ENCODE results near the gene PARD6B. TPM values are rescaled to one million over a fixed set of nuclear protein-coding genes. Genes with fewer than 3 reads are reported as not detected.

Gene PARD6B
- total and polyA plus RNA-seq, 2 donors (not counting 1 experiment from before 2014, with no cell fraction given): 0.91 to 6.0 TPM

DNA sequence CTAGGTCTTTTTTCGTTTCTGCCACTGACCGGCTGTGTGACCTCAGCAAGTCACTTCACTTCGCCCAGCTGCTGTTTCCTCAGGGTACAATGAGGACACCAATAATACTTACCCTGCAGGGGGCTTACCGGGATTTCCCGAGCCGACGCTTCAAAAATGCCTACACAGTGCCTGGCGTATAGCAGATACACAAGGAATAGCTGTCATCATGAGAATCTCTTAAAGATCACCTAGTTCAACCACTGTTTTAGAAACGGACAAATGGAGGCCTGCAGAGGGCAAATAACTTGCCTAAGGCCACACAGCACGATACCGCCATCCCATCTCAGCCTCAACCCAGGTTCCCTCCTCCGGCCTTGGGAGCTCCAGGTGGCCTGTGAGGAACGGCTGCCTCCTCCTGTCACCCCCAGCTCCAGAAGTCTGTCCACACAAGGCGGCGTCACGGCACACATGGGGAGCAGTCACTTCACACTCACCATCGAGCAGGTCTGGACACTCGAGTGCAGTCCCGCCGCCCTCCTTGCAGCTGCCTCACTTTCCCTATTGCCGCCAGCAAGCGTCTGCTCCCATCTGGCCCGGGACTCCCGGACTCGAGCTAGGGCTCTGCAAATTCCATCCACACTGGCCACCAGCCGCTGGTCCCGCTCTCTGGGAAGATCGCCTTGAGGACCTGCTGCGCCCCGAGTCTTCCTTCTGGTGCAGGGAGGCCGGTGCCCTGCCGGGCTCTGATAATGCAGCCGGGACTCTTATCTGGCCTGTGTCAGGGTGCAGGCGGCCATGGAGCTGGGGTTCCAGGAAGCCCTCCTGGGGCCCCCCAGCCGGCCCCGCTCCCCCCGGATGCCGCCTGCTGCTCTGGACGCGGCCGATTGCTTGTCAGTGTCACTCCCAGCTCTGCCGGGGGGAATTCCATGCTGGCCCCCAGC, 40.5 kb upstream of the PARD6B start, which contains the start of gene RIPOR3:
RIPOR3 (minus strand) TSS at position 893 of the 923 bp plus-strand sequence; CDS start at position 479, 414 bp downstream.
- TF ChIP-seq EZH2 (IDR thresholded peaks at IDR 0.05; ENCODE audit: borderline replicate concordance, insufficient read depth, low read depth, low read length, poor library complexity, severe bottlenecking): no peak
- TF ChIP-seq, protein P1, sequence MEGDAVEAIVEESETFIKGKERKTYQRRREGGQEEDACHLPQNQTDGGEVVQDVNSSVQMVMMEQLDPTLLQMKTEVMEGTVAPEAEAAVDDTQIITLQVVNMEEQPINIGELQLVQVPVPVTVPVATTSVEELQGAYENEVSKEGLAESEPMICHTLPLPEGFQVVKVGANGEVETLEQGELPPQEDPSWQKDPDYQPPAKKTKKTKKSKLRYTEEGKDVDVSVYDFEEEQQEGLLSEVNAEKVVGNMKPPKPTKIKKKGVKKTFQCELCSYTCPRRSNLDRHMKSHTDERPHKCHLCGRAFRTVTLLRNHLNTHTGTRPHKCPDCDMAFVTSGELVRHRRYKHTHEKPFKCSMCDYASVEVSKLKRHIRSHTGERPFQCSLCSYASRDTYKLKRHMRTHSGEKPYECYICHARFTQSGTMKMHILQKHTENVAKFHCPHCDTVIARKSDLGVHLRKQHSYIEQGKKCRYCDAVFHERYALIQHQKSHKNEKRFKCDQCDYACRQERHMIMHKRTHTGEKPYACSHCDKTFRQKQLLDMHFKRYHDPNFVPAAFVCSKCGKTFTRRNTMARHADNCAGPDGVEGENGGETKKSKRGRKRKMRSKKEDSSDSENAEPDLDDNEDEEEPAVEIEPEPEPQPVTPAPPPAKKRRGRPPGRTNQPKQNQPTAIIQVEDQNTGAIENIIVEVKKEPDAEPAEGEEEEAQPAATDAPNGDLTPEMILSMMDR (IDR thresholded peaks at IDR 0.05): no peak
- Histone ChIP-seq H3K27me3 (replicated peaks in 1 of 4; ENCODE audit: control extremely low read depth in 1 of 4, control insufficient read depth in 3 of 4, insufficient read depth in 4 of 4, low read length in 3 of 4) (peaks cover 0 to 50% (median 9%) of the 10 kb centered on the region in 4 experiments), H3K27ac (ENCODE audit: low read length in 2 of 2) (no peak within 1 kb of the TSS), H3K9me3 (ENCODE audit: control extremely low read depth in 1 of 3, control insufficient read depth in 2 of 3, insufficient read depth in 1 of 3, low read length in 2 of 3) (no peaks in the 10 kb centered on the region), H3K36me3 (replicated peaks in 1 of 2; ENCODE audit: control extremely low read depth in 1 of 2, control insufficient read depth in 1 of 2, extremely low read depth in 1 of 2, insufficient read depth in 2 of 2, low read length in 1 of 2) (no peaks in the 10 kb centered on the region), H3K4me1 (ENCODE audit: control insufficient read depth in 2 of 2, insufficient read depth in 2 of 2, low read length in 2 of 2) (peaks cover 12% of the 10 kb centered on the region in 2 donors), H3K4me2 (replicated peaks; ENCODE audit: low read depth, low read length, poor library complexity, severe bottlenecking) (peak within 1 kb of the TSS; percentile 46), H4K20me1 (ENCODE audit: control insufficient read depth, insufficient read depth, low read length, poor library complexity, severe bottlenecking) (no peaks in the 10 kb centered on the region), H3K79me2 (ENCODE audit: control insufficient read depth, insufficient read depth, low read length) (no peaks in the 10 kb centered on the region), H2AFZ (ENCODE audit: insufficient read depth, low read depth, low read length, poor library complexity, severe bottlenecking) (peak within 1 kb of the TSS; percentile 30), H3K4me3 (ENCODE audit: control extremely low read depth in 1 of 5, extremely low read depth in 1 of 5, insufficient read depth in 1 of 5, low read depth in 2 of 5, low read length in 4 of 5) (no peak within 1 kb of the TSS), H3K9ac (ENCODE audit: low read length) (no peak within 1 kb of the TSS)
- ChIA-PET CTCF (interaction anchor here (0.7 to 0.9 kb wide), 2 partner anchors 10 to 59 kb away, joined by 3 read pairs; no protein-coding TSS in a partner anchor), POLR2A (no interaction called here)
- intact Hi-C loops (cut with micrococcal nuclease): no loop called here
- peak within 1 kb of the TSS; percentile 37 for H3K4me3 Mint-ChIP-seq
- H3K27ac Mint-ChIP-seq: no peak within 1 kb of the TSS
- no peaks in the 10 kb centered on the region for H3K9me3 Mint-ChIP-seq (ENCODE audit: insufficient read depth)
- no peak for ATAC-seq (ENCODE audit: low read depth)
- H3K27me3 Mint-ChIP-seq: peaks cover 51% of the 10 kb centered on the region
- H3K4me1 Mint-ChIP-seq: peaks cover 11% of the 10 kb centered on the region
- DNase-seq: no peak
- WGBS (ENCODE audit: insufficient coverage): 7% methylated on average over 42 of the region's 42 CpGs
